ENCODE measurements around the gene CAMP.

- TF ChIP-seq, protein P1, sequence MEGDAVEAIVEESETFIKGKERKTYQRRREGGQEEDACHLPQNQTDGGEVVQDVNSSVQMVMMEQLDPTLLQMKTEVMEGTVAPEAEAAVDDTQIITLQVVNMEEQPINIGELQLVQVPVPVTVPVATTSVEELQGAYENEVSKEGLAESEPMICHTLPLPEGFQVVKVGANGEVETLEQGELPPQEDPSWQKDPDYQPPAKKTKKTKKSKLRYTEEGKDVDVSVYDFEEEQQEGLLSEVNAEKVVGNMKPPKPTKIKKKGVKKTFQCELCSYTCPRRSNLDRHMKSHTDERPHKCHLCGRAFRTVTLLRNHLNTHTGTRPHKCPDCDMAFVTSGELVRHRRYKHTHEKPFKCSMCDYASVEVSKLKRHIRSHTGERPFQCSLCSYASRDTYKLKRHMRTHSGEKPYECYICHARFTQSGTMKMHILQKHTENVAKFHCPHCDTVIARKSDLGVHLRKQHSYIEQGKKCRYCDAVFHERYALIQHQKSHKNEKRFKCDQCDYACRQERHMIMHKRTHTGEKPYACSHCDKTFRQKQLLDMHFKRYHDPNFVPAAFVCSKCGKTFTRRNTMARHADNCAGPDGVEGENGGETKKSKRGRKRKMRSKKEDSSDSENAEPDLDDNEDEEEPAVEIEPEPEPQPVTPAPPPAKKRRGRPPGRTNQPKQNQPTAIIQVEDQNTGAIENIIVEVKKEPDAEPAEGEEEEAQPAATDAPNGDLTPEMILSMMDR (IDR thresholded peaks at IDR 0.05) = no peak
- TF ChIP-seq POLR2A (IDR thresholded peaks at IDR 0.05) (no peak), POLR2AphosphoS5 (IDR thresholded peaks at IDR 0.05) (no peak)
Measured at GRCh38 chr3:48220746-48221145, 2.5 kb upstream of the CAMP start.
